GM23338 (cell line): ENCODE measurements around the gene GPATCH11.

Source experiments
- ETS1 ChIP-seq: IDR thresholded peaks from 2 replicates; pipeline ENCODE4 v1.6.1; 2016; ENCODE audit warnings: antibody characterized with exemption
- EZH2 ChIP-seq: fragments of 200-600 bp; sonication (generic); IDR thresholded peaks from one replicate; pipeline ENCODE4 v1.8.0; 2017; ENCODE audit warnings: antibody characterized with exemption, mild to moderate bottlenecking, low read depth; ENCODE audit not compliant: unreplicated experiment
- JUNB ChIP-seq: IDR thresholded peaks from one replicate; pipeline ENCODE4 v1.6.1; 2016; ENCODE audit warnings: antibody characterized with exemption; ENCODE audit not compliant: unreplicated experiment

GRCh38 chr2:37104178-37104577 is 19.9 kb downstream of the GPATCH11 start:
- TF ChIP-seq ETS1 (no peak), EZH2 (no peak), JUNB (no peak)
